HL-60/S4 treated with phorbol 12-myristate 13-acetate at 8.2 ng/mL for 4 days and 3 days (cell line): Measurements from ENCODE around the gene CLMP.
"Not testable (repeated sequence)": the region's sequence is repeated elsewhere in the genome, so short reads cannot be mapped to it uniquely, and the experiment has no call there.

ENCODE experiments used
- in situ Hi-C: fragments of 300-500 bp; cut with MboI; formaldehyde crosslinking; loops from 2 replicates; pipeline ENCODE4 v1.15.0; 2022; ENCODE audit warnings: low sequenced_read_pairs

The CLMP gene

DNA sequence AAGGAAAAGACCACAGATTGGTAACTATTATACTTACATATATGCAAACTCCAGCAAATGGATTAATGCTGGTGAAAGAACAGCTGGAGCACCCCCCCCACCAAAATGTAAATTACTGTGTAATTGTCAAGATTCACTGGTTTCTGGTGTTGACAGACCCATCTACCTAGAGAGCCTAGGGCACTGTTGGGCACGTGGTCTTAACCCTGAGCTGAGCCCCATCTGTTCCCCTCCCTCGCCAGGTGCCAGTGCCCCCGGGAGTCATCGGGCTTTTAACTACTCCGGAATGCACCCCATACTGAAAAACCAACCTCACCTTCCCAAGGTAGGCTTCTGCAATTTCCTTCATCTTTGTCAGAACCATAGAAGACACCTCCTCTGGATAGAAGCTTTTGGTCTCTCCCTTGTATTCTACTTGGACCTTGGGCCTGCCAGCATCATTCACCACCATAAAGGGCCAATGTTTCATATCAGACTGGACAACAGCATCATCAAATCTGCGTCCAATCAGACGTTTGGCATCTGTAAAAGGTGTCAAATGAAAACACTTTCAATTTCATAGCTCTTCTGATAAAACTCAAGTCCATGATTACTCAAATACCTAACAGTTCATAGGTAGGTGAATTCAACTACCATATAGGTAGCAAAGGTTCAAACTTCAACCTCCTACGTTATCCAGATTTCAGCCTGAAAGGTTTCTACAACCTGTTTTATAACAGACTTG lies 134.6 kb downstream of the CLMP start:
- in situ Hi-C loops, result no loop called here

- in situ Hi-C loops, result not testable (repeated sequence)
Measured at GRCh38 chr11:123059041-123059920, 135.8 kb downstream of the CLMP start.

- in situ Hi-C loops, result no loop called here
Measured at GRCh38 chr11:123057661-123058305, 137.3 kb downstream of the CLMP start.

- in situ Hi-C loops, result no loop called here
Measured at GRCh38 chr11:123056835-123057491, 138.1 kb downstream of the CLMP start.

DNA sequence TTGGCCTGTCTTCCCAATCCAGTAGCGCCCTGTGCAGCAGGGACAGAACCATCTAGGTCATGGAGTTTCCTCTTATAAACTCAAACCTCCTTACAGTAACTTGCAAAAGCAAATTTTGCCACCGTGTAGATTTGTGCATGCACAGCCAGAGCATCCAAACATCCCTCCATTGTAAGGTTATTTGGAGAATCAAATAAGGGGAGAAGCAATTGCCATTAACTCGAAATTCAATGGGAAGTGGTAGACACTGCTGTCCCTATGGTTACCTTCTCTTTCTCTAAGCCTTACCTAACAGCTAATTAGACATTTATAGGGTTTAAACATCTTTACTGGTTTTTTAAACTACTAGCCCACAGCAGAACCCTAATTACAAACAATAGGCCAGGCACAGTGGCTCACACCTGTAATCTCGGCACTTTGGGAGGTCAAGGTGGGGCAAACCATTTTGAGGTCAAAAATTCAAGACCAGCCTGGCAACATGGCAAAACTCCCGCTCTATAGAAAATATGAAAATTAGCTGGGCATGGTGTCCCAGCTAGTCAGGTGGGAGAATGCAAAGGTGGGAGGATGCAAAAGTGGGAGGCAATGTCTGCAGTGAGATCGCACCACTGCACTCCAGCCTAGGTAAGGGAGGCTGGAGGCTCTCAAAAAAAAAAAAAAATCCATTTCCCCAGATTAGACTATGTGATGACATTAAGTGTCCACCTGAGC lies 139.7 kb downstream of the CLMP start:
- in situ Hi-C loops, result no loop called here

DNA sequence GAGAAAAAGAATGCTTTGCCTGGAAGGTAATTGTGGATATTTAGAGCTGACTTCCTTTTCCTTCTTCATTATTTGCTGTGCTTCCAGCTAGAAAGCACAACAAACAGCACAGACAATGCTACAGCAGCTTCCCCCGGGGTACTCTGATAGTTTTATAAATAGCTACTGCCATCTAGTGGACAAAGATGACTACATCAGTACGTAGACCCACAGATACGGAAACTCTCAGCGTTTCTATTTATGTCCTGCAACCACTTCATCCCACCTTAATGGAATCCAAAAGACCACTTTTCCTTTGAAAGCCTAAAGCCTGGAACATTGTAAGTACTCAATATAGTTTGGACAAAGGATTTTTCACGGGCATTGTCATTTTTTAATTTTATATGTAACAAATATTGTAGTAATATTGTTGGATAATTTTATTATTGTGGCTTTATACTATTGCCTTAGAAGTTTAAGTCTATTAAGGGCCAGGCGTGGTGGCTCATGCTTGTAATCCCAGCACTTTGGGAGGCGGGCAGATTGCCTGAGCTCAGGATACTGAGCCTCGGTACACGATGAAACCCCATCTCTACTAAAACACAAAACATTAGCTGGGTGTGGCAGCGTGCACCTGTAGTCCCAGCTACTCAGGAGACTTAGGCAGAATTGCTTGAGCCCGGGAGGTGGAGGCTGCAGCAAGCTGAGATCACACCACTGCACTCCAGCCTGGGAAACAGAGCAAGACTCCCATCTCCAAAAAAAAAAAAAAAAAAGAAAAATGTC lies 140.6 kb downstream of the CLMP start:
- in situ Hi-C loops, result no loop called here

GRCh38 chr11:123052901-123053721 lies 141.9 kb downstream of the CLMP start:
- in situ Hi-C loops, result no loop called here

DNA sequence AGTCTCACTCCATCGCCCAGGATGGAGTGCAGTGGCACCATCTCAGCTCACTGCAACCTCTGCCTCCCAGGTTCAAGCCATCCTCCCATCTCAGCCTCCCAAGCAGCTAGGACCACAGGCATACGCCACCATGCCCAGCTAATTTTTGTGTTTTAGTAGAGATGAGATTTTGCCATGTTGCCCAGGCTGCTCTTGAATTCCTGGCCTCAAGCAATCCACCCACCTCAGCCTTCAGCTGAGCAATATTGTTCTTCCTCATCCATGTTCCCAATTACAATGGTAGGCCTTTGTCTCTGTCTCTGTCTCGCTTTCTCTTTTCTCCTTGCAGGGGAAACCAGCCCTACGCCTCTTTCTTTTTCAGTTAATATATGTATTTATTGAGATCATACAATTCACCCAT lies 143.4 kb downstream of the CLMP start:
- in situ Hi-C loops, result no loop called here

DNA sequence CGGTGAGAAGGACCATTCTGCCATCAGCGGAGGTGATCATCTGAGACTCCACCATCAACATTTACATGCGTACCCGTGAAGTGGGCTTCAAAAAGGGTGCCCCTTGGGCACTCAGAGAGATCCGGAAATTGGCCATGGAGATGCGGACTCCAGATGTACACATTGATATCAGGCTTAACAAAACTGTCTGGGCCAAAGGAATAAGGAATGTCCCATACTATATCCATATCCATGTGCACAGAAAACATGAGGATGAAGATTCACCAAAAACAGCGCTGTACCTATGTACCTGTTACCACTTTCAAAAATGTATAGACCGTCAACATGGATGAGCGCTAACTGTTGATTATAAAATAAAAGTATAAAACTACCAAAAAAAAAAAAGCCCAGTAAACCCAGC lies 143.9 kb downstream of the CLMP start:
- in situ Hi-C loops, result no loop called here

DNA sequence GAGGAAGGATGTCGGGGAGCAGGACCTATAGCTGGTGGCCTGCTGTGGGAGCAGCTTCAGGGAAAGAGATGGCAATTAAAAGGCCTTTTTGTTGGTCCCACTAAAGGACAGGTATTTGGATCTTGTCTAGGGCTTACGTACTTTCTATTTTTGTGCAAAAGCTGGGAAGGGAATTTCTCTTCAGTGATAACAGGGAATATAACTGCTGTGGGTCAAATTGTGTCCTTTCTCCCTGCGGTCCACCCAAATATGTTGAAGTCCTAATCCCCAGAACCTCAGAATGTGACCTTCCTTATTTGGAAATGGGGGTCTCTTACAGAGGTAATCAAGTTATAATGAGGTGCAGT lies 147.1 kb downstream of the CLMP start:
- in situ Hi-C loops, result loop anchor here (25.0 kb wide), 1 partner anchor 411 kb away; no protein-coding TSS in a partner anchor

GRCh38 chr11:123047266-123047946 lies 147.6 kb downstream of the CLMP start:
- in situ Hi-C loops, result loop anchor here (25.0 kb wide), 1 partner anchor 410 kb away; no protein-coding TSS in a partner anchor

- in situ Hi-C loops, result loop anchor here (25.0 kb wide), 1 partner anchor 409 kb away; no protein-coding TSS in a partner anchor
Measured at GRCh38 chr11:123046473-123047259, 148.4 kb downstream of the CLMP start.

GRCh38 chr11:123045101-123045500 lies 149.9 kb downstream of the CLMP start:
- in situ Hi-C loops, result loop anchor here (25.0 kb wide), 1 partner anchor 408 kb away; no protein-coding TSS in a partner anchor

- in situ Hi-C loops, result loop anchor here (25.0 kb wide), 1 partner anchor 404 kb away; no protein-coding TSS in a partner anchor
Measured at GRCh38 chr11:123041185-123041584, 153.9 kb downstream of the CLMP start.

DNA sequence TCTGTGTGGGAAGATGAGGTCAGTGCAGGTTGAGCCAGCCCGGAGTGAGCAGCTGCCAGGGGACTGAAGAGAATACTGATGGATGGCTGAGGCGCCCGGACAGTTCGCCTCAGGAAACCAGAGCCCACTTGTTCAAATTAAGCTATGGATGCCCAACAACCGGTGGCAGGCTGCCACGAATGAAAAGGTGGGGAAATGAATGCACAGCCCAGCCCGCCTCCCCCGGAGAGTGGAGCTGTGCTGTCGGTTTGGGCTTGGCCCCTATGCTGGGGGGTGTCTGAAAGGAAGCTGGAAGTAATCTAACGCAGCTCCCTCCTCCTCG lies 155.0 kb downstream of the CLMP start:
- in situ Hi-C loops, result loop anchor here (25.0 kb wide), 1 partner anchor 403 kb away; no protein-coding TSS in a partner anchor

- in situ Hi-C loops, result loop anchor here (25.0 kb wide), 1 partner anchor 399 kb away; no protein-coding TSS in a partner anchor
Measured at GRCh38 chr11:123035831-123036230, 159.2 kb downstream of the CLMP start.

- in situ Hi-C loops, result loop anchor here (25.0 kb wide), 1 partner anchor 397 kb away; no protein-coding TSS in a partner anchor
Measured at GRCh38 chr11:123034597-123034996, 160.5 kb downstream of the CLMP start.
